Lung microvascular endothelial cell (primary cell): ENCODE results near the gene PEAR1. TPM values are rescaled to one million over a fixed set of nuclear protein-coding genes. Genes with fewer than 3 reads are reported as not detected.
A peak's percentile ranks its signal among the peaks of the same experiment; 100 is the strongest.

Experiments
- DNase-seq, 2 donors: peaks; one replicate each; pipeline versions ENCODE4 v3.0.0 to v3.0.0-alpha.2; 2010; ENCODE audit warnings: low read depth in 2 of 2
- total RNA-seq: library from RNA; depleted of rRNA; stranded (reverse); fragments of >200 nt; gene quantifications from 2 replicates; pipeline ENCODE4 v1.2.1, GENCODE V29; 2014

Gene PEAR1
- total RNA-seq, 1 donor from 2014 or later = 16.3 TPM

DNA sequence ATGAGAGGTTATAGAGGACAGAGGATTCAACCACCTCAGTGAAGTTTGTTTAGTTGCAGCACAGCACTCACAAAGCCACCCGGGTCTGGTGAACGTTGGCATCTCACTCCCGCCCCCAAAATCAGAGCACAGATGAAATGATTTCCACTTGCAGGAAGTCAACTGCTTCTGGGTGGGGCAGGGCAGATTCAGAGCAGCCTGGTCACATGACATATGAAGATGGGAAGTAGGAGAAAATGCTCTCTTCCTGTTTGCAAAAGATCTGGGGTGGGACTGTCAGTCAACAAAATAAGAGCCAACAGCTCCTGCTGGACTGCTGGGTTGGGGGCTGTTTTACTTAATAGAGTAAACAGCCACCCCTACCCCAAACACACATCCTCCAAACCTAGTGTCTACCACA, 70.1 kb downstream of the PEAR1 start:
- peak in 1 of 2 donors; percentile 34 for DNase-seq

DNA sequence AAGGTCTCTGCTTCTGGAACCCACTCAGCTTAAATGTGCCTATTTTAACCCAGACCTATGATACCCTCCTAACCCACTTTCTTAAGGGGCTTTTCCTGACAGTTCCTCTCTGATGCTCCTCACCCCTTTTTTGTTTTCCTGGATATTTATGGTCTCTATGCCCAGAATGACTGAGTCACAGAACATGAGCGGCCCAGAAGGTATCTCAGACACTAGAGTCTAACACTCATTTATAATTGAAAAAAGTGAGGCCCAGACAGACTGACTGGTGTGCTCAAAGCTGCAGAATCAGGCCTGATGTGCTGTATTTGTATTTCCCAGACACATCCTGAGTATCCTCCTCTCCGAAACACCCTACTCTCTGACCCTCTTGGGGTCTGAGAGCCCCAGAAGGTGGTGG, 70.9 kb downstream of the PEAR1 start:
- no peak for DNase-seq

Other genes with a start within 250 kb of the PEAR1 start
- gene NES, start 216.3 kb upstream of the PEAR1 start, total RNA-seq = 32.9 and 57.3 TPM in 2 replicates
- gene CRABP2, start 188.1 kb upstream of the PEAR1 start, total RNA-seq = not detected in 2 replicates
- gene METTL25B, start 165.2 kb upstream of the PEAR1 start, total RNA-seq = 6.5 and 18.3 TPM in 2 replicates
- 4.4 and 6.3 TPM in 2 replicates for gene ISG20L2, start 165.0 kb upstream of the PEAR1 start, total RNA-seq
- 40.3 TPM in 2 replicates for gene MRPL24, start 152.6 kb upstream of the PEAR1 start, total RNA-seq
- 88.5 and 94.4 TPM in 2 replicates for gene HDGF, start 142.0 kb upstream of the PEAR1 start, total RNA-seq
- 6.8 and 9.3 TPM in 2 replicates for gene PRCC, start 126.2 kb upstream of the PEAR1 start, total RNA-seq
- under 0.01 TPM in 1 of 2 replicates, not detected in the other for gene SH2D2A, start 76.9 kb upstream of the PEAR1 start, total RNA-seq
- not detected in 2 replicates for gene INSRR, start 34.6 kb upstream of the PEAR1 start, total RNA-seq
- not detected in 2 replicates for gene NTRK1, start 32.9 kb upstream of the PEAR1 start, total RNA-seq
- under 0.01 TPM in 2 replicates for gene LRRC71, start 26.9 kb downstream of the PEAR1 start, total RNA-seq
- gene ARHGEF11, start 152.0 kb downstream of the PEAR1 start, total RNA-seq = 16.8 and 21.0 TPM in 2 replicates
- gene ETV3L, start 206.1 kb downstream of the PEAR1 start, total RNA-seq = not detected in 2 replicates
- 10.2 and 15.1 TPM in 2 replicates for gene ETV3, start 244.7 kb downstream of the PEAR1 start, total RNA-seq